Central memory CD8-positive, alpha-beta T cell (primary cell): ENCODE results near the gene RGS6.

Experiments
- ATAC-seq: fragments of 150-1000 bp; cut with Tn5 transposase; replicated peaks from 2 replicates; pipeline ENCODE4 v1.10.0; 2022; ENCODE audit warnings: mild to moderate bottlenecking, moderate FRiP score, moderate number of reproducible peaks; ENCODE audit not compliant: poor library complexity, severe bottlenecking; ENCODE audit errors: extremely low read depth
- DNase-seq, 2 donors: peaks; one replicate each; pipeline ENCODE4 v3.0.0; 2021; ENCODE audit warnings: low spot score in 2 of 2
- H3K27ac Mint-ChIP-seq: one replicate; pipeline ENCODE4 v1.8.0; 2022; ENCODE audit warnings: low read depth, mild to moderate bottlenecking, moderate library complexity, mixed read lengths
- H3K27me3 Mint-ChIP-seq: one replicate; pipeline ENCODE4 v1.8.0; 2022; ENCODE audit warnings: mixed read lengths
- H3K36me3 Mint-ChIP-seq: one replicate; pipeline ENCODE4 v1.8.0; 2022; ENCODE audit warnings: mild to moderate bottlenecking, moderate library complexity, mixed read lengths; ENCODE audit not compliant: insufficient read depth
- H3K4me1 Mint-ChIP-seq: one replicate; pipeline ENCODE4 v1.8.0; 2022; ENCODE audit warnings: mixed read lengths
- H3K4me3 Mint-ChIP-seq: one replicate; pipeline ENCODE4 v1.8.0; 2022; ENCODE audit warnings: mild to moderate bottlenecking, moderate library complexity, mixed read lengths
- H3K9me3 Mint-ChIP-seq: one replicate; pipeline ENCODE4 v1.8.0; 2022; ENCODE audit warnings: mixed read lengths

The RGS6 gene

DNA sequence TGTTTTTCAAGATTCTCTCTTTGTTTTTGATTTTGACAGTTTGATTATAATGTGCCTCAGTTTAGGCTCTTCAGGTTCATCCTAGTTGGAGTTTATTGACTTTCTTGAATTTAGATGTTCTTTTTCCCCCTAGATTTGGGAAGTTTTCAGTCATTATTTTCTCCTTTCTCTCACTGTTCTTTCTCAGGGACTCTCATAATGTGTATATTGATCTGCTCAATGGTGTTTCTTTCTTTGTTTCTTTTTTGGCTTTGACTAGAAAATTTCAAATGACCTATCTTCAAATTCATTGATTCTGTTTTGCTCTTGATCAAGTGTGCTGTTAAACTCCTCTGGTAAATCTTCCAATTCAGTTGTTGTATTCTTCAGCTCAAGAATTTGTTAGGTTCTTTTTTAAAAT lies 108.3 kb downstream of the RGS6 start:
- Mint-ChIP-seq H3K27me3 (peaks cover 57% of the 10 kb centered on the region), H3K9me3 (peaks cover 25% of the 10 kb centered on the region), H3K27ac (no peak overlapping the region), H3K36me3 (no peaks in the 10 kb centered on the region), H3K4me1 (no peaks in the 10 kb centered on the region), H3K4me3 (no peak overlapping the region)
- ATAC-seq (no peak), DNase-seq (no peak)

DNA sequence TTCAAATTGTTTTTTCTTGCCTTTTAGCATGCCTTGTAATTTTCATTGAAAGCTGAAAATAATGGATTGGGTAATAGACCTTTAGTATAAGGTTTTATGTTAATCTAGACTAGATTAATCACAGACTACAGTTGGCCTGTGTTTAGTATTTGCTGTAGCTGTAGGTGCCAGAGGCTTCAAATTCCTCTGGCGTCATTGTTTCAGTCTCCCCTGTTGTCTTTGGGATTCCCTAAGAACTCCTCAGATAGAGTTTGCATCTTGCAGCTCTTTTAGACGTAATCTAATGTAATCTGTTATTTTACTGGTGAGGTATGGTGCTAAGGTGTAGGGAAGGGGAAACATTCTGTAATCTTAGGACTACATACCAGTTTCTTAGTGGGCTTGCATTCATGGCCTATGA lies 113.0 kb downstream of the RGS6 start:
- Mint-ChIP-seq H3K36me3 (no peaks in the 10 kb centered on the region), H3K9me3 (peaks cover 15% of the 10 kb centered on the region), H3K27ac (no peak overlapping the region), H3K4me1 (no peaks in the 10 kb centered on the region), H3K4me3 (no peak overlapping the region), H3K27me3 (peaks cover 66% of the 10 kb centered on the region)
- DNase-seq: no peak
- ATAC-seq: no peak

DNA sequence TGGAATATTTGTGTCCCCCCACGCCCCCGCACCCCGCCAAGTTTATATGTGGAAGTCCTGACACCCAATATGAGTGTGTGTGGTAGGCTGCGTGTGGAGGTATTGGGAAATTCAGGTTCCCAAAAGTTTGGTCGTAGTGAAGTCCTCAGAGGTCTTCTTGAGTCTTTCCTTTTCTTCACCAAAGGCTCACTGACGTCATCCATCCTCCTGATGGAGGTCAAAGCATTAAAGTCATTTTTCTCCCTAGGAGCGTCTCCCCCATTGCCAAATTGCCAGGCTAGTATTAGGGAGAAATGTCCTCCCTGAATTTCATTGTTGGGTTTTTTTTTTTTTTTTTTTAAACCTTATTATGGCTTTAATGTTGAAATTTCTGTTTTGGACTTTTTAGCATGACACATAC lies 113.7 kb downstream of the RGS6 start:
- Mint-ChIP-seq H3K4me3 (no peak overlapping the region), H3K4me1 (no peaks in the 10 kb centered on the region), H3K27me3 (peaks cover 66% of the 10 kb centered on the region), H3K27ac (no peak overlapping the region), H3K36me3 (no peaks in the 10 kb centered on the region), H3K9me3 (peaks cover 9% of the 10 kb centered on the region)
- DNase-seq (no peak), ATAC-seq (no peak)

DNA sequence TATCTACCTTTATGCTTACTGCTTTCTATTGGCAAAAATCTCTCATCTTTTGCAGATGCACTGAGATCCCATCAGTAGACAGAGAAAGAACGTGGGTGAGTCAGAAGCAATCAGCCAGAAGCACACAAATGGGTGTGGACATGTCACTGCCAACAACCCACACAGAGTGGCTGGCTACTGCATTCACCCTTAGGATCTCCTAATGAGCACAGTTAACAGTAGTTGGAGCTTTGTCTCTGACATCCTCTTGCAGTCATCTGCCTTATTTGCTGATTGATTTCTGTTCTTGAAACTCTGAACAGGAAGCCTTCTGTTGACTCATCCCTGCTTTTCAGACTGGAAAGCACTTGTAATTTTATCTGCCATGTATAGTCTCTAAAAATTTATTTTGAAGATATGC lies 117.2 kb downstream of the RGS6 start:
- Mint-ChIP-seq H3K27ac (no peak overlapping the region), H3K4me1 (no peaks in the 10 kb centered on the region), H3K9me3 (no peaks in the 10 kb centered on the region), H3K36me3 (no peaks in the 10 kb centered on the region), H3K27me3 (peaks cover 50% of the 10 kb centered on the region), H3K4me3 (no peak overlapping the region)
- DNase-seq: no peak
- no peak for ATAC-seq

DNA sequence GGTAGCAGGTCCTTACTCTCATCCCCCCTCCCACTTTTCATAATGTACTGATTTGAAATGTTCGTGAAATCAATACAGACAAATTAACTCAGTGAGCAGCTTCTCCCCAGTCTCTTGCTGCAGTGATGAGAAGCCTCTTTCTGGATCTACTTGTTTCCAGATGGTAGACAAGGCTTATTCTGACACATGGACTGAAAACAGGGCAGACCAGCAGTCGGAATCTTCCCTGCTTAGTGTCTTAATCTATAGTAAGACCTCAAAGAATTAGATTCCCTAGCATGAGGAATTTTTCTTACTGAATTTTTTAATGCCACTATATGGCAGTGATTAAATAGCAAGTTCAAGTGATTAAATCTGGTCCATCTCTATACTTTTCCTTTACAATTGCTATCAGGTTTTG lies 120.1 kb downstream of the RGS6 start:
- no peak overlapping the region for H3K27ac Mint-ChIP-seq
- H3K9me3 Mint-ChIP-seq: no peaks in the 10 kb centered on the region
- H3K4me1 Mint-ChIP-seq: no peaks in the 10 kb centered on the region
- H3K36me3 Mint-ChIP-seq: no peaks in the 10 kb centered on the region
- DNase-seq: no peak
- no peak overlapping the region for H3K4me3 Mint-ChIP-seq
- no peak for ATAC-seq
- H3K27me3 Mint-ChIP-seq: peaks cover 30% of the 10 kb centered on the region

DNA sequence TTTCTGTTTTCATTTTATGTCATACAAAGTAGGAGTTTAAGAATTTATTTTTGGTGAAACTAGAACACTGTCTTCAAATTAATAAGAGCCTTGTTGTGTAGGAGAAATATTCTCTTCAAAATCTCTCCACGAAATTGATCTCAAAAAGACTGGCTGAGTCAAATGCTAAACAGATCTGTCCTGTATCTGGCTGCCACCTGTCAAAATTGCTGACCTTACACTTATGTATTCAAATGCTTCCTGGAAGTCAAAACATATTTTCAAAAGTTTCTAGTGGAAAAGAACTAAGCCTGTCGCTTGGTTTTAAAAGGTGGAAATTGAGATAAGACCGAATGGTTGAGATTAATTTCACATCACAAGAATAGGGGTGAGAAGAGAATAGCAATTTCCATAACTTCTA lies 121.4 kb downstream of the RGS6 start:
- Mint-ChIP-seq H3K36me3 (no peaks in the 10 kb centered on the region), H3K27ac (no peak overlapping the region), H3K9me3 (no peaks in the 10 kb centered on the region), H3K27me3 (peaks cover 25% of the 10 kb centered on the region), H3K4me3 (no peak overlapping the region), H3K4me1 (no peaks in the 10 kb centered on the region)
- ATAC-seq (no peak), DNase-seq (no peak)

DNA sequence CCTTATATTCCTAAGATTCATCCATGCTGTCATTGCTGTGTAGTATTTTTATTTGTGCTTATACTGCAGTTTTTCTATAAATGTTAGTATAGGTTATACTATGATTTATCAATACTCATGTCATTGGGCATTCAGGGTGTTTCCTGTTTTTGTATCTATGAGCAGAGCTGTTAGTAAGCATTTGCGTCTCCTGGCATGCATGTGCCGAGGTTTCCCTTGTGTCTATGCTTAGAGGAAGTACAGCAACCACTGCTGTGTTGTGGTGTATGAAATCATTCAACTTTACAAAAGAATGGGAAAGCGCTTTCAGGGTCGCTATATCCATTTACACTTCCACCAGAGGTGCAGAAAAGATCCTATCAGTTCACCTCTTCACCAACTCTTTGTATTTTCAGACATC lies 122.7 kb downstream of the RGS6 start:
- no peaks in the 10 kb centered on the region for H3K36me3 Mint-ChIP-seq
- peaks cover 15% of the 10 kb centered on the region for H3K27me3 Mint-ChIP-seq
- no peaks in the 10 kb centered on the region for H3K4me1 Mint-ChIP-seq
- ATAC-seq (no peak), DNase-seq (no peak)
- H3K4me3 Mint-ChIP-seq: no peak overlapping the region
- no peak overlapping the region for H3K27ac Mint-ChIP-seq
- H3K9me3 Mint-ChIP-seq: no peaks in the 10 kb centered on the region

DNA sequence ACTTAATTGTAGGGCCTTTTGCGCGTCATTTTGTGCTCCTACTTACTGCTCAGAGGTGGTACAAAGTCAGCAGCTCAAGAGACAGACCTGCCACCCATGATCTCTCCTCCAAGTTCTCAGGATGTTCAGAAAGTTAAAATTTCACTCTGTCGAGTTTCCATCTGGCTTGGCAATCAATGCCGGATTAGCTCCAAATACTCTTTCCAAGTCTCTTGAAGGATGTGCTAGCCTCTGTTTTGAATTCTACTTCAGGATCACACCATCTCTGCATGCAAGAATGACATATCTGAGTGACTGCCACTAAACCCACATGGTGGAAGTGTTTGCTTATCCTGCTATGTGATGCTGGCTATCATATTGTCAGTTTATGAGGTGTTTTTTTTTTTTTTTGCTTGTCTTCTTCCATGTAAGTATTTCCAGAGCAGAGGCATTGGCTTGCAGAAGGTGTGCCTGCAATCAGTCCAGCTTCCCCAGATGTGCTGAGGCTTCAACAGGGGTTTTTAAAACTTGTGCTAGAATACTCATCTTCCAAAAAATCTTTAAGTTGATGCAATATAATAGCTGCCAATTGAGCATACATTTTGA lies 125.6 kb downstream of the RGS6 start:
- Mint-ChIP-seq H3K27ac (no peak overlapping the region), H3K27me3 (peaks cover 11% of the 10 kb centered on the region), H3K9me3 (no peaks in the 10 kb centered on the region), H3K36me3 (no peaks in the 10 kb centered on the region), H3K4me1 (no peaks in the 10 kb centered on the region), H3K4me3 (no peak overlapping the region)
- ATAC-seq (no peak), DNase-seq (no peak)

DNA sequence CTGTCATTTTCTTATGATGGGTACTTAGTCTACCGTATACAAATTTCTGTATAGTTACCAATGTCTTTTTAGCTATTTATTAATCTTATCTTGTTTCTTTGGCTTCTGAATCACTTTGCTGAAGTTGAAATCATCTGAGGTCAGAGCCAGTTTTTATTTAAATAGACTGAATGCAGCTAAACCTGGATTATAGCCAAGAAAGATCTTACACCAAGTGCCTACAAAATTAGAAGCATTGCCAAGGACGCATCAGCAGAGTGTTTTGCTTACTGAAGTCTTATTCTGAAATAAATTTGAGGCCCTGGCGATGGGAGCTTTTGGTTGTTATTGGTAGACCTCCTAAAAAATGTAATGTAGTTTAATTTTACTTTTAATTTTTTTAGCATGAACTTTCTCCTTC lies 128.2 kb downstream of the RGS6 start:
- ATAC-seq (no peak), DNase-seq (no peak)
- no peaks in the 10 kb centered on the region for H3K4me1 Mint-ChIP-seq
- H3K27ac Mint-ChIP-seq: no peak overlapping the region
- H3K4me3 Mint-ChIP-seq: no peak overlapping the region
- H3K27me3 Mint-ChIP-seq: peaks cover 19% of the 10 kb centered on the region
- H3K36me3 Mint-ChIP-seq: no peaks in the 10 kb centered on the region
- no peaks in the 10 kb centered on the region for H3K9me3 Mint-ChIP-seq

DNA sequence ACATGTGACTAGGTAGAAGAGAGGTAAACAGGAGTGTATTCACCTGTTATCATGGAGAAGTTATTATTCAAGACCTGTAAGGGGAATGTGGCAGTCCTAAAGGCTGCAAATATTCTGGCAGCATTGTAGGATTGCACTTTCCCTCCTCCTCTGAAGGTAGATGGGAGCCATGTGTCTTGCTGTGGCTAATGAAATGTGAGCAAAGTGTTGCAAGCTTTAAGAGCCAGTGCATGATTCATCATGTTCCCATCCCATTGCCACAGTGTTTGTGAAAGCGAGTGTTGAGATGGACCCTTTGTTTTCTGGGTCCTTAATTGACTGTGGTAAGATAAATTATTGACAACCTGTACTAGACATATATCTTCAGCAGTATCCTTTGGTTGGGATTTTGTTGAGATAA lies 128.7 kb downstream of the RGS6 start:
- ATAC-seq (no peak), DNase-seq (no peak)
- Mint-ChIP-seq H3K27ac (no peak overlapping the region), H3K27me3 (peaks cover 19% of the 10 kb centered on the region), H3K9me3 (no peaks in the 10 kb centered on the region), H3K4me3 (no peak overlapping the region), H3K4me1 (no peaks in the 10 kb centered on the region), H3K36me3 (no peaks in the 10 kb centered on the region)

DNA sequence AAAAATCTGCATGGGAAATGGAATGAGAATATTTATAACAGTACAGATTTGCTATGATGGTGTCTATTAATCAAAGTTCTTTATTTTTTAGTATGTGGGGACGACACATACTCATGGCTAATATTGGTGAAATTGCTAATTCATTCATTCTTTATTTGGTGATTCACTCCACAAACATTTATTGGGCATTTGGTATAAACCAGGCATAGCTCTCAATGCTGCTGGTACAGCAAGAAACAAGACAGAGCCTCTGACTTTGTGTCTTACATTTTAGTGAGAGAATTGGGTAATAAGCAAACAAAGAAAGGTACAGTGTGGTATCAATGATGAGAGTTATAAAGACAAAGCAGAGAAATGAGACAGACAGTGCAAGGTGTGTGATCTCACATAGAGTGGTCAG lies 129.5 kb downstream of the RGS6 start:
- H3K27me3 Mint-ChIP-seq: peaks cover 19% of the 10 kb centered on the region
- H3K9me3 Mint-ChIP-seq: no peaks in the 10 kb centered on the region
- H3K27ac Mint-ChIP-seq: no peak overlapping the region
- DNase-seq (no peak), ATAC-seq (no peak)
- H3K36me3 Mint-ChIP-seq: no peaks in the 10 kb centered on the region
- no peak overlapping the region for H3K4me3 Mint-ChIP-seq
- no peaks in the 10 kb centered on the region for H3K4me1 Mint-ChIP-seq

DNA sequence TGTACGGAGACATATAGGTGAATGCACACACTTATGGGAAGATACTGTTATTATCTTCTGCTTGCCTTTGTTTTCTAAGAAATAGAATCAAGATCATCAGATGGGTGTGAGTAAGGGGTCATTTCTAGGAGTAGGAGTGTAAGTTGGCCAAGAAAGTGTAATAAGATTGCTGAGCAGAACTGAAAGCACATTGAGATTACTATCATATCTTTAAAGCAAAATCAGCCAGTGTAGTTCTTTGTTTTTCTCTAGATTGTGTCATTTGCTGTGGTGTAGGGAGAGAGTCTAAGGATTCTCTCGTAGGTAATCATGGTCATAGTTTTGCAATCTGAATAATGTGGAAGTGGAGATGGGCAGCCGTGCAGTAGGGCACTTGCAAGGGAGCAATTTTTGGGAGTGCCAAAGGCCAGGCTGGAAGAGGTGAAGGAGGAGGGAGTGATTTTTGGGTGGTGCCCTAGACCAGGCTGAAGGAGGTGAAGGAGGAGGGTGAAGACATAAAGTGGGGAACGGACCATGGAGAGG lies 131.6 kb downstream of the RGS6 start:
- H3K9me3 Mint-ChIP-seq: no peaks in the 10 kb centered on the region
- DNase-seq (no peak), ATAC-seq (no peak)

DNA sequence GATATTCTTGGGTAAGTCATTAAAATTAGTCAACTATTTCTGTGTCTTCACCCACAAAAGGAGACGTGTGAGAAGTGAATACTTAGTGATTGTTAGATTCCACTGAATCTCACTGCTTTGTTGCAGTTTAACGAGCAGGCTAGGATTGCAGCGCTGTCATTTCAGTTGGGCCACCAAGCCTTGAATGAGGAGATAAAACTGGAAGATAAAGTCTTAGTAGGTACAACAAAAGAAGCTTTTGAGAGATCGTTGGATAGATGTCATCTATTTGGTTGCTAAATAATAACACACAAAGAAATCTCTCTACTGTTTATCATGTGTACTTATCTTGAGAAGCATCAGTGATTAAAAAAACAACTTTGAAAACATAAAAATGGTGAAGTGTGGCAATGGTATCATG lies 132.3 kb downstream of the RGS6 start:
- no peaks in the 10 kb centered on the region for H3K4me1 Mint-ChIP-seq
- peaks cover 26% of the 10 kb centered on the region for H3K27me3 Mint-ChIP-seq
- no peak for ATAC-seq
- H3K9me3 Mint-ChIP-seq: no peaks in the 10 kb centered on the region
- no peak overlapping the region for H3K4me3 Mint-ChIP-seq
- no peak overlapping the region for H3K27ac Mint-ChIP-seq
- no peaks in the 10 kb centered on the region for H3K36me3 Mint-ChIP-seq
- no peak for DNase-seq

More for the DNA sequence above, 131.6 kb downstream of the RGS6 start:
- H3K36me3 Mint-ChIP-seq: no peaks in the 10 kb centered on the region
- no peak overlapping the region for H3K27ac Mint-ChIP-seq
- H3K27me3 Mint-ChIP-seq: peaks cover 21% of the 10 kb centered on the region
- H3K4me1 Mint-ChIP-seq: no peaks in the 10 kb centered on the region
- H3K4me3 Mint-ChIP-seq: no peak overlapping the region

DNA sequence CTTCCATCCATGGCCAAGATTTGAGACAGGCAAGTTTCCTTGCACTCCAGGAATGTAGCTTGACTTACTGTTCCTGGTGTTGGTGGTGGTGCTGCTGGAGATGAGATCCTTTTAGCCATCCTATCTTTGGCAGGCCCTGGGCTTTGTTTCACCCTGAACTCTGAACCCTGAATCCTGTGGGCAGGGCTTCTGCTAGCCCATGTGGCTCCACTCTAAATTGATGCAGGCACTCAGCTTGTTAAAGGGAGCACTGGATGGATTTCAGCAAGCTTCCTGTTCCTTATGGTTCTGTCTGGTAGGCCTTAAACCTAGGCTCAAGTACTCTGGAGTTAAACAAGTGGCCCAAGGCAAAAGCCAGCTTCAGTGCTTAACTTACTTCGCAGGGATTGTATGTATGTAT lies 138.2 kb downstream of the RGS6 start:
- no peak overlapping the region for H3K27ac Mint-ChIP-seq
- ATAC-seq (no peak), DNase-seq (no peak)
- no peaks in the 10 kb centered on the region for H3K9me3 Mint-ChIP-seq
- peaks cover 17% of the 10 kb centered on the region for H3K27me3 Mint-ChIP-seq
- no peaks in the 10 kb centered on the region for H3K4me1 Mint-ChIP-seq
- H3K36me3 Mint-ChIP-seq: no peaks in the 10 kb centered on the region
- H3K4me3 Mint-ChIP-seq: no peak overlapping the region
